ENCODE data around the gene ALK. TPM values are rescaled to one million over a fixed set of nuclear protein-coding genes. Genes with fewer than 3 reads are reported as not detected.

ALK gene
- total and polyA plus RNA-seq, 2 experiments from 2014 or later = 0.35 TPM; not detected in 1

DNA sequence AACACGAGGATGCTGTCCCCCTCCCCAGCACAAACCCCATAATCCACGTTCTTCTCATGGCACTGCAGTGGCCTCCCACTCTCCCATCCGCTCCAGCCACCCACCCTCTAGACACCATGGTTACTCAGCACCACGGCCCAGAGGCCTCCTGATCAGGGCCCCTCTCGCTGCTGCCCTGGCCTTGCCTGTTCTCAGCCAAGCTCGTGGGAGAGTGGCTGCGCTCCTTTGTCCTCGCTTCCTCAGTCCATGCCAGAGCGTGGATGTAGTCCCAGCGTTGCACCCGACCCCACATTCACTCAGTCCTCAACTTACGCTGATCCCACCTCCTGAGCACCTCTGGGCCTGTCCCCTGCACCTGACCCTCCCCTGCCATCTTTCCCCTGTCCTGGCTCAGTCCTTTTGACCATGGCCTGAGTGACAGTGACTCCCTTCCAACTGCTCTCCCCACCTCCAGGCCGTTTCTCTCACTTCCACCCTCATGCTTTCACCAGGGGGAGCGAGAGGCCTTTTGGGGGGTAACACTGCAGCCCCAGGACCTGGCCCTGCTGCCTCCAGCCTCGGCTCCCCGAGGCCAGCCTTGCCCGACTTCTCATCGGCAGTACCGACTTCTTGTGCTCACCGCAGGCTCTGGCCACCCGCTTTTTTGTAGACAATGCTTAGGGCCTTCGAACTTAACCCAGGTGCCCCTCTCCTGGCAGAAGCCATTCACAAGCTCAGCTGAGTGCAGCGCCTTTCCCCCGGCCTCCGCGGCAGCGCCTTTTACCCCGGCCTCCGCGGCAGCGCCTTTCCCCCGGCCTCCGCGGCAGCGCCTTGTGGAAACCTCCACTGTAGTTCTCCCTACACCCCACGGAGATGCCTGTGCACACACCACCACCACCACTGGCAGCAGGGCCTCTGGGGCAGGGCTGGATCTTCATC is 674.7 kb downstream of the ALK start:
- H3K27ac Mint-ChIP-seq = no peak overlapping the region
- no peaks in the 10 kb centered on the region for H3K4me1 Mint-ChIP-seq
- Histone ChIP-seq H3K27me3 (ENCODE audit: insufficient read depth) (no peaks in the 10 kb centered on the region), H3F3A (replicated peaks; ENCODE audit: low read depth) (no peaks in the 10 kb centered on the region), H4K20me1 (replicated peaks; ENCODE audit: insufficient read depth) (no peaks in the 10 kb centered on the region), H3K4me1 (ENCODE audit: insufficient read depth) (no peaks in the 10 kb centered on the region), H3K9me2 (ENCODE audit: insufficient read depth) (0 out of 2 replicates have a peak, but pooled peaks cover 6% of the 10 kb centered on the region), H3K79me2 (replicated peaks; ENCODE audit: insufficient read depth) (no peaks in the 10 kb centered on the region), H2AFZ (no peak overlapping the region), H3K4me2 (no peak overlapping the region), H3K27ac (ENCODE audit: low read depth) (no peak overlapping the region), H3K4me3 (no peak overlapping the region), H3K36me3 (ENCODE audit: insufficient read depth) (no peaks in the 10 kb centered on the region)
- H3K36me3 Mint-ChIP-seq (ENCODE audit: low read depth) = no peaks in the 10 kb centered on the region
- DNase-seq (ENCODE audit: low spot score) = no peak
- TF ChIP-seq ZNF114 (CRISPR knock-in tag; IDR thresholded peaks at IDR 0.05) = no peak
- no peak overlapping the region for H3K4me3 Mint-ChIP-seq
- no peaks in the 10 kb centered on the region for H3K9me3 Mint-ChIP-seq
- ATAC-seq = no peak
- H3K27me3 Mint-ChIP-seq (ENCODE audit: insufficient read depth, low read depth, poor library complexity) = peaks cover 9% of the 10 kb centered on the region

DNA sequence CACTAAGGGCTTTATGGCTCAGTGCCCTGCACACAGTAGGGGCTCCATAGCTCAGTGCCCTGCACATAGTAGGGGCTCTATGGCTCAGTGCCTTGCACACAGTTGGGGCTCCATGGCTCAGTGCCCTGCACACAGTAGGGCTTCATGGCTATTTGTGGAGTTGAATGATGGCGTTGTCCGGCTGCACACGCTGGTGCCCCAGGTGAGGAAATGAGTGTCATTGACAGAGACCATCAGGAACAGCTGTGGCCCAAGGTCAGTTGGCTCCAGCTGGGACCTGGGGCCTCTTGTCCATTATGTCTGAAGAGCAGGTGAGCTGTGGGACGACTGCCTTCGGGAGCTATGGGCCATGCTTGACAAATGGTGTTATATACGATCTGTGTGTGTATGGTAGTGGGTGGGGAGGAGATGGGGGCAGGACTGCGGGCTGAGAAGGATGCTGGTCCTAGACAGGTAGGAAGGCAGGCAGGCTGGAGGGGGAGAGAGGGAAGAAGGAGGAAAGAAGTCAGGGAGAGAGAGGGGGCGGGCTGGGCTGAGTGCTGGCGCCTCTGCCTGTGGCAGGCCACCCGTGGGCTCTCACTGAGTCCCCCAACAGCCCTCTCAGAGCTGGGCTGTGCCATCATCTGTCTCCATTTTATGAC is 675.5 kb downstream of the ALK start:
- H3K27me3 ChIP-seq (ENCODE audit: insufficient read depth) = no peaks in the 10 kb centered on the region
- H3K4me2 ChIP-seq = no peak overlapping the region
- H3K27me3 Mint-ChIP-seq (ENCODE audit: insufficient read depth, low read depth, poor library complexity) = peaks cover 9% of the 10 kb centered on the region
- H3K36me3 ChIP-seq (ENCODE audit: insufficient read depth) = no peaks in the 10 kb centered on the region
- no peak overlapping the region for H3K27ac ChIP-seq (ENCODE audit: low read depth)
- no peaks in the 10 kb centered on the region for H3K4me1 ChIP-seq (ENCODE audit: insufficient read depth)
- DNase-seq (ENCODE audit: low spot score) (no peak), ATAC-seq (no peak)
- H3K4me3 ChIP-seq = no peak overlapping the region
- no peaks in the 10 kb centered on the region for H3F3A ChIP-seq (replicated peaks; ENCODE audit: low read depth)
- H3K4me1 Mint-ChIP-seq = no peaks in the 10 kb centered on the region
- H4K20me1 ChIP-seq (replicated peaks; ENCODE audit: insufficient read depth) = no peaks in the 10 kb centered on the region
- H3K9me2 ChIP-seq (ENCODE audit: insufficient read depth) = no peaks in the 10 kb centered on the region
- H3K4me3 Mint-ChIP-seq = no peak overlapping the region
- no peak overlapping the region for H3K27ac Mint-ChIP-seq
- H3K79me2 ChIP-seq (replicated peaks; ENCODE audit: insufficient read depth) = no peaks in the 10 kb centered on the region
- no peak overlapping the region for H2AFZ ChIP-seq
- no peaks in the 10 kb centered on the region for H3K36me3 Mint-ChIP-seq (ENCODE audit: low read depth)
- H3K9me3 Mint-ChIP-seq = no peaks in the 10 kb centered on the region
- TF ChIP-seq STAT1 (IDR thresholded peaks at IDR 0.05; ENCODE audit: unreplicated experiment) = no peak
- TF ChIP-seq EZH2 (IDR thresholded peaks at IDR 0.05; ENCODE audit: low read depth, unreplicated experiment) = no peak
- TF ChIP-seq ZNF114 (CRISPR knock-in tag; IDR thresholded peaks at IDR 0.05) = no peak
- TF ChIP-seq, protein P1, sequence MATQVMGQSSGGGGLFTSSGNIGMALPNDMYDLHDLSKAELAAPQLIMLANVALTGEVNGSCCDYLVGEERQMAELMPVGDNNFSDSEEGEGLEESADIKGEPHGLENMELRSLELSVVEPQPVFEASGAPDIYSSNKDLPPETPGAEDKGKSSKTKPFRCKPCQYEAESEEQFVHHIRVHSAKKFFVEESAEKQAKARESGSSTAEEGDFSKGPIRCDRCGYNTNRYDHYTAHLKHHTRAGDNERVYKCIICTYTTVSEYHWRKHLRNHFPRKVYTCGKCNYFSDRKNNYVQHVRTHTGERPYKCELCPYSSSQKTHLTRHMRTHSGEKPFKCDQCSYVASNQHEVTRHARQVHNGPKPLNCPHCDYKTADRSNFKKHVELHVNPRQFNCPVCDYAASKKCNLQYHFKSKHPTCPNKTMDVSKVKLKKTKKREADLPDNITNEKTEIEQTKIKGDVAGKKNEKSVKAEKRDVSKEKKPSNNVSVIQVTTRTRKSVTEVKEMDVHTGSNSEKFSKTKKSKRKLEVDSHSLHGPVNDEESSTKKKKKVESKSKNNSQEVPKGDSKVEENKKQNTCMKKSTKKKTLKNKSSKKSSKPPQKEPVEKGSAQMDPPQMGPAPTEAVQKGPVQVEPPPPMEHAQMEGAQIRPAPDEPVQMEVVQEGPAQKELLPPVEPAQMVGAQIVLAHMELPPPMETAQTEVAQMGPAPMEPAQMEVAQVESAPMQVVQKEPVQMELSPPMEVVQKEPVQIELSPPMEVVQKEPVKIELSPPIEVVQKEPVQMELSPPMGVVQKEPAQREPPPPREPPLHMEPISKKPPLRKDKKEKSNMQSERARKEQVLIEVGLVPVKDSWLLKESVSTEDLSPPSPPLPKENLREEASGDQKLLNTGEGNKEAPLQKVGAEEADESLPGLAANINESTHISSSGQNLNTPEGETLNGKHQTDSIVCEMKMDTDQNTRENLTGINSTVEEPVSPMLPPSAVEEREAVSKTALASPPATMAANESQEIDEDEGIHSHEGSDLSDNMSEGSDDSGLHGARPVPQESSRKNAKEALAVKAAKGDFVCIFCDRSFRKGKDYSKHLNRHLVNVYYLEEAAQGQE (IDR thresholded peaks at IDR 0.05; ENCODE audit: unreplicated experiment) = no peak
- no peak for TF ChIP-seq NANOG (IDR thresholded peaks at IDR 0.05; ENCODE audit: borderline replicate concordance)
- TF ChIP-seq EZH2phosphoT487 (IDR thresholded peaks at IDR 0.05; ENCODE audit: unreplicated experiment) = no peak
- no peak for TF ChIP-seq ZNF331 (CRISPR knock-in tag; IDR thresholded peaks at IDR 0.05; ENCODE audit: low read depth)
- TF ChIP-seq JUNB (IDR thresholded peaks at IDR 0.05; ENCODE audit: unreplicated experiment) = no peak
- TF ChIP-seq POLR2AphosphoS5 (IDR thresholded peaks at IDR 0.05; ENCODE audit: low read depth) = no peak
- no peak for TF ChIP-seq CTCF (conservative IDR thresholded peaks at IDR 0.05; ENCODE audit: low read depth in 2 of 2)
- TF ChIP-seq ETS1 (IDR thresholded peaks at IDR 0.05) = no peak
- no peak for TF ChIP-seq CREB1 (CRISPR knock-in tag; IDR thresholded peaks at IDR 0.05; ENCODE audit: low read depth)
